Measurements from ENCODE around the gene DYSF.

DYSF gene

DNA sequence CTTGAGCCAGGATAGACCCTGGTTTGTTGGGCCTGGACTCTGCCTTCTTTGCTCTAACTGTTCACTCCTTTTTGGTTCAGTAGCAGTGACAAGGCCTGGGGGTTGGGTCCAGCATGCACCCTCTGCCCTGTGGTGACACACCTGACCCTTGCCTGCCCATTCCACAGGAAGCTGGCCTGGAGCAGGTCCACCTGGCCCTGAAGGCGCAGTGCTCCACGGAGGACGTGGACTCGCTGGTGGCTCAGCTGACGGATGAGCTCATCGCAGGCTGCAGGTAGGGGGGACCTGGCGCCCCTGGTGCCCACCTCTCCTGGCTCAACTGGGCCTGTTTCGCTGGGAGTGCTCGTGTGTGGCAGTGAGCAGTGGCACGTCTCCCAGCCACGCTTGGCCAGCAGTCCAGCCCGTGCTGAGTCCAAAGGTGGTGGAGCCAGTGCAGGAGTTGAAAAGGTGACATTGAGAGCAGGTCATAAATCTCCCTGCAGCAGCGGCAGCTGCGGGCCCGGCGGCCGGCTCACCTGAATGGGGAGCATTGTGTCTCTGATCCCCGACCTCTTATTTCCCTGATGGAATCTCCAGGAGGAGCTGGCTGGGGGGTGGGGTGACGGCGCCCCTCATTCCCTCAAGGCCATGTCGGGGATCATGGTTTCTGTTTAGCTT, 102.6 kb downstream of the DYSF start:
- DNase-seq, result no peak

DNA sequence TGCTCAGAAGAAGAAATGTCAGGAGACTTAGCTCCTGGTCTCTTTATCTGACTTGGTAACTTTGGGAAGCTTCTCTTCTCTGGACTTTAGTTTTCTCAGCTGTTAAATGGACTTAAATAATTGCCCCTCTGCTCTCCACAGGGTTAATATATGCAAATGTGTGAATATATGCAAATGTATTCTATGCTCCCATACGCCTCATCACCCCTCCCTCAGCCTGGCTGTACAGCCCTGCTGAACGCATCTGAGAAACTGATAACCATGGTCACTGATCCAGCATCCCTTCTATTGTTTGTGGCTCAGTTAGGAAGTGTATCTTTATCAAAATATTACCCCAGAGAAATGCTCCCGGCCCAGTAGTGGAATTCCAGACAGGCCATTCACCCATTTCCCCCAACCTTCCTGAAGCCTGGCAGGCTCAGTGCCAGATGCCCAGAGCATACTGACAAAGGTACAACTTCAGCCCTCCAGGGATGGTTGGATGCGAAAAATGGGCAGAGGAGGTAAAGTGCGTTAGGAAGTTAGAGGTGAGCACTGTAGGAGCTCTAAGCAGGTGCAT, 103.4 kb downstream of the DYSF start:
- no peak for DNase-seq

DNA sequence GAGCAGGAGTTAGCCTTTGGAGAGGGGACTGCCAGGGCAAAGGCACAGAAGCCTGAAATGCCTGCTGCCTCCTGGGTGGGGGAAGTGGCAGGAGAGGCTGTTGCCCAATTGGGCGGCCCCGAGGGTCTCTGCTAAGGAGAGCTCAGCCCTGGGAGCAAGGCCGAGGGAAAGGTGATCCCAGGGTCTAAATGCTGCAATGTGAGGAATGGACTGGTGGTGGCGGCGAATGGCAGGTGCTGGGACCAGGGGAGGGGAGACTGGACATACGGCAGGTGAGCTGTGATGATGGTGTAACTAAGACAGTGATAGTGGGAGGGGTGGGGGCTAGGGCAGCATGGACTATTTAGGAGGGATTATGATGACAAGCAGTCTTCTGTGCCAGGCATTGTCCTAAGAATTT, 104.0 kb downstream of the DYSF start:
- DNase-seq, result no peak

DNA sequence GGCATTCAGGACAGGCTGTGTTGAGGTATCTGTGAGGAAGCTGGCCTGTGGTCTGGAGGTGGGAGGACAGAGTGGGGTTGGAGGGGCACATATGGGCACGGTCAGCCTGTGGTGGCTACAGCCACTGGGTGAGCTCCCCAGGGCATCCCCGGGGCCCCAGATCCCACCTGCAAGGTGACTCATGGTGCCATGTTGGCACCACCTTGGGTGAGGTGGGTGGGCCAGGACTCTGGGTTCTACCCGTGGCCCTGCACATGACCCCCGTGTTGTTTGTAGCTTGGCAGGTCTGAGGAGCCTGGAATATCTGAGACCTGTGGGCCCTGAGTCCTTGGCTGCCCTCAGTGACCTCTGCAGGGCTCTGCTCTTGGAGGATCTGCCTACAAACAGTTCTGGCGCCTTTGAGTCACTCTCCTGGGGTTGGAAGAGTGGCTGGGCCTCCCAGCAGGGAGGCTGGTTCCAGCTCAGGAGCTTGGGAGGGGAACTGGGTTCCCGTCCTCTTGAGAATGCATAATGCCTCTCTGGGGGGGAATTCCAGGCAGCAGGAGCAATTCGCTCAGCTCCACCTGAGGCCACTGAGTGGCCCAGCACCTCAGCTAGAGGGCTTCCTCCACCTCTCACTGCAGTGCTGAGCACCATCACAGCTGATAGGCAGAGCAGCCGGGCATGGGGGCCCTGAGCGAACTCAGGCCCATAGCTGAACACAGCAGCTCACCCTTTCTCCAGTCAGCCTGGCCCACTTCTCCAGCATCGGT, 105.1 kb downstream of the DYSF start:
- DNase-seq, result no peak

DNA sequence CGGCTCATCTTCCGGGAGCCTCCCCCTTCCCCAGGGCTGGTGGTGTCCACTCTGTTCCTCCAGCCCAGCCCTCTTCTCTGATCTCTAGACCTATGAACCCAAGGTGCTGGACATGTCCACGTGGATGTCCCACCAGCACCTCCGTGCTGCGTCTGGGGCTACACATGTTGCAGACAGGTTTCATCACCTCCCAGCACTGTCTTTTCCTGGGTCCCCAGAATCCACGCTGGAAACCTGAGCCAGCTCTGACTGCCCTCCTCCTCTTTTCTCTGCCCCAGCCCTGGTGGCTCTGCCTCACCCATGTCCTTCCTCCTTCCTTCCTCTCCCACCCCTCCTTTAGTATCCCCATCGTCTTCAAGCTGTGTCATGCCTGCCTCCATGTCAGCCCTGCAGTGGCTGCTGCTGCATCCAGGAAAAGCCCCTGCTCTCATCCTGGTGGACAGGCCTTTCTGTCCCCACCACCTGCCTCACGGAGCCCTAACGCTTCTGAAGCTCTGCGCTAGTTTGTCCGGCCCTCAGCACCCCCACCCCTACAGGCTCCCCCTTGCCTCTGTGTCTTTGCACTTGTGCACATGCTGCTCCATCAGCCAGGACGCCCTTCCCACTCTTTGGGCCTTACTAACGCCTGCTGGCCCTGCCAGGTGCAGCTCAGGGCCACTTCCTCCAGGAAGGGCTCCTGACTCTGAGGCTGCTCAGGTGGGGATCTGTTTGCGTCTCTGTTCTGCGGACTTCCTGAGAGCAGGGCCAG, 105.9 kb downstream of the DYSF start:
- no peak for DNase-seq

DNA sequence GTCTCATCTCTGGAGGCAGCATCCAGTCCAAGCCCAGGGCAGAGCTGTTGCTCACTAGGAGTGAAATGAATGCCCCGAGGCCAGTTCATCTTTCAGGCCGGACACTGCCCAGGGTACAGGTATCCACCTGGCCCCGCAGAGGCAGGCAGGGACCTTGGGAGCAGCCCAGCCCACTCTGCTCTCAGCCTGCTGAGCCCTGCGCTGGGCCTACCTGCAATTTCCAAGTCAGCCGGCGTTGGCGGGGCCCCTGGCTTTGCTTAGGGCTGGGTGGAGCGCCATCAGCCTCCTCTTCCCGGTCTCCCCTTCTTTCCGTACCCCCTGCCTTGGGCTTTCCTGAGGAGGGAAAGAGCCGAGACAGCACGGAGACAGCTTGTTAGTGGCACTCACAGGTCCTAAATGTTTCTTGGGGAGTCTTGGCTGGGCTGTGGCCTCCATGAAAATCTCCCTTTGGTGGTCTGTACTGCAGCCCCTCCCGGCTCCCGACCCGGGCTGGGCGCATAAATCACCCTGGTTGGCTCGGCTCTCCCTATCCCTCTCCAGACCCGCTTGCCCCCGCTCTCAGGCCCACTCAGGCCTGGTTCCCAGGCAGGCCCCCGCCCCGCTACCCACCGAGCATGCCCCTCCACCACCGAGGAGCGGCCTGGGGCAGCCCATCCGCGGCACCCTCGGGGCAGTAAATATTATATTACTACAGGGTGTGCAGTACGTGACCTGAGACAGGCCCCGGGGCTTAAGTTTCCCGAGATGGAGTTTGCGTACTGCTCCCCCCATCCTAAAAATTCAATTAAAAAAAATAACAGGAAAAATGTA, 106.7 kb downstream of the DYSF start:
- DNase-seq, result no peak

DNA sequence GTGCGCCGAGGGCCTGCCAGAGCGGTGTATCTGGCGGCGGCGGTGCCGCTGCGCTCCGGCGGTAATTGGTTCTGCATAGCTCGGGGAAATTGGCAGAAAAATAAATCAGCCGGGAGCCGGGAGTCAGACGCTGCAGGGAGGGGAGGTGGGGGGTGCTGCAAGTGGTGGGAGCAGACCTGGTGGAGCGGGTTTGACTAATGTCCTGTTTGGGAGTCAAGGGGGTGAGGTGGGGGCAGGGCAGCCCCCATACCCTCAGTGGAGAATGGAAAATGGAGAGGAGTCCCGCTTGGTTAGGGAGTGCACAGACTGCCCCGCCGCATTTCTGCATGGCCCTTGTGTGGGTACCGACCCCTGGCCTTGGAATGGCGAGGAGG, 107.3 kb downstream of the DYSF start:
- no peak for DNase-seq

DNA sequence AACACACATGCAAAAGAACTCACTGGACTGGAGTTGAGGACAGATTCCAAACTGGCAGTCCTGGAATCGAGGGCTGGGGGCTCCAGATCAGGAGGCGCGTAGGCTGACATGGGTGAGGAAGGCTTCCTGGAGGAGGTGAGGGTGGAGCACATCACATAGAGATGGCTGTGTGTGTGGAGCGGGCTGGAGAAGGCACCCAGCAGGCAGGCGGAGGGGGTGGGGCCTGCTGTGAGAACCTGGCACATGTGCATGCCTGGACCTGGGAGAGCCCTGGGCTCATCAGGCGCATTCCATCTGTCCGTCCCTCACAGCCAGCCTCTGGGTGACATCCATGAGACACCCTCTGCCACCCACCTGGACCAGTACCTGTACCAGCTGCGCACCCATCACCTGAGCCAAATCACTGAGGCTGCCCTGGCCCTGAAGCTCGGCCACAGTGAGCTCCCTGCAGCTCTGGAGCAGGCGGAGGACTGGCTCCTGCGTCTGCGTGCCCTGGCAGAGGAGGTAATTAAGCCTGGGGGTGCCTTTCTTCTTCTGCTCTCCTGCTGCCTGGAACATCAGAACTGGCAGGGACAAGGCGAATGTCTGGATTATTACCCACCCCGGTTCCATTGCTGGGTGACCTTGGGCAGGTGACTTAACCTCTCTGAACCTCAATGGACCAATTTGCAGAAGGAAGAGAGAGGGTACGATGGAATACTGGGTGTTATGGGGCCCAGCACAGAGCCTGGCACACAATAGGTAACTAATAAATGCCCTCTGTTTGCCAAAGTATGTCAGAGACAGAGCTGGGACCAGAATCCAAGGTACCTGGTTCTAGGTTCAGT, 108.3 kb downstream of the DYSF start:
- no peak for DNase-seq

DNA sequence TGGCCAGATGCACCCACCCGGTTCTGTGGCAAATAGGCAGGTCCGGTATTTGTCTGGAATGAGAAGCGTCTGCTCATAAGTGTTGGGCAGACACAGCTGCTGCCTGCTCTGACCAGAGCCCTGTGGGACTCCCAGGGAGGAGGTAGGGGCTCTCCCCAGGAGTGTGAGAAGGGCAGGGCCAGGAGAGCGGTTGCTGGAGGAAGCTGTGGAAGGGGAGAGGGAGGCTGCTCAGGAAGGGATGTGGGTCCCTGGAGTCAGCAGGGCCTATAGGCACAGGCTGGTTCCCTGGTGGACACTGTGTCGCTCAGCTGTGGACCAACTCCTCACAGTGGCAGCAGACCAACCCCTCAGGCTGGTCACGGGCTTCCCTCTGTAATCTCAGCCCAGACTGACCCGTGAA, 109.2 kb downstream of the DYSF start:
- DNase-seq, result no peak

DNA sequence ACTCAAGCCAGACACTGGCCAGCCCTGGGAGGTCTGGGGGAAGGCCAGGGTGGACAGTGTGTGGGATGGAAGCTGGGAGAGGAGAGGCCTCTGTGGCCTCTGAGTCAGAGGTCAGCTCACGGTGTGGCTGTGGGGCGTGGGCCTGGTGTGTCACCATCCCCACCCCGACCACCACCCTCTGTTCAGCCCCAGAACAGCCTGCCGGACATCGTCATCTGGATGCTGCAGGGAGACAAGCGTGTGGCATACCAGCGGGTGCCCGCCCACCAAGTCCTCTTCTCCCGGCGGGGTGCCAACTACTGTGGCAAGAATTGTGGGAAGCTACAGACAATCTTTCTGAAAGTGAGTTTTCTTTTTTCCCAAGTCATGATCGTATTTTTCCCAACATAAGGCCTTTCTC, 110.5 kb downstream of the DYSF start:
- DNase-seq, result no peak

DNA sequence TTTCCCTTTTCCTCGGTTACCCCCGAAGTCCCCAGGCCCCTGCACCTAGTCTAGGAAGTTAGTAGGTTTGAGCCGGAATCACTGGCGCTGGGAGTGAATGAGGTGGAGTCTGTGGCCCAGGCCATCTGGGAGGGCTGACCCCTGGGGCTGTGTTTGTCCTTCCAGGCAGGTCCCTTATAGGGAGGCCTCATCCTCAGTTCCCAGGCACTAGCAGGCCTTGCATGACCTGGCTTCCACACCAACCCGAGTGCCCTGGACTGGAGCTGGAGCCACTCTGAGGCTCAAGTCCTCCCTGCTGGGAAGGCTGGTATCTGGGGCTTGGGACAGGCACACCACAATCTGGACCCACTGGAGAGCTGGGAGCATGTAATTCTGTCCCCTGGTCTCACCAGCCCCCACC, 111.0 kb downstream of the DYSF start:
- DNase-seq, result no peak

DNA sequence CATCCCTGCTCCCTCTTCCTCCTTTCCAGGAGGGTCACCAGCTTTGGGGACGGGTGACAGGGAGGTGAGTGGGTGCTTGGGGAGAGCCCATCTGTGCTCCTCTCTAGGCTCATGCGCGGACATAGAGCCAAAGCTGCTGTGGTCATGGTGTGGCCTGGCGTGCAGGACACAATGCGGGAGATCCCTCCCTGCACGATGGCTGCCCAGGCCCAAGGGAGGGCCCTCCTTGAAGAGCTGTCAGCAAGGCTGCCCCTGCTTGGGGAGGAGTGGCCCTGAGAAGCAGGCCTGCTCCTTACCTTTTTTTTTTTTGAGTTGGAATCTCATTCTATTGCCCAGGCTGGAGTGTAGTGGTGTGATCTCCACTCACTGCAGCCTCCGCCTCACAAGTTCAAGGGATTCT, 111.4 kb downstream of the DYSF start:
- DNase-seq, result no peak

DNA sequence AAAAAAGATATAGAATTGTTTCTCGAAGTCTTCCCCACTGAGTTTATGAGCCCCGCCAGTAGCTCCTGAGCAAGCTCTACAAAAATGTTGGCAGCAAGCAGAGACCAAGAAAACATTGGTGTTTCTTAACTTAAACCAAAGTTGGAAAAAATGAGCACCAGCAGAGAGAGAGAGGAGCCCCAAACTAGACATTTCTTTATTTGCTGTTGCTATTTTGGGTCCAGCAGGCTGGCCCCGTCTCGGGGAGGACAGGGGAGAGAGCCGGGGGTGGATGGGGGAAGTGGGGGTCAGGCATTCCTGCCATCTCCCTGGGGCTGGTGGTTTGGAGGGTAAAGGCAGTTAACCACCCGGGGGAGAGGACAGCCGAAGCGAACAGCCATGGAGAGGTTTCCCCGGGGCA, 113.0 kb downstream of the DYSF start:
- no peak for DNase-seq

DNA sequence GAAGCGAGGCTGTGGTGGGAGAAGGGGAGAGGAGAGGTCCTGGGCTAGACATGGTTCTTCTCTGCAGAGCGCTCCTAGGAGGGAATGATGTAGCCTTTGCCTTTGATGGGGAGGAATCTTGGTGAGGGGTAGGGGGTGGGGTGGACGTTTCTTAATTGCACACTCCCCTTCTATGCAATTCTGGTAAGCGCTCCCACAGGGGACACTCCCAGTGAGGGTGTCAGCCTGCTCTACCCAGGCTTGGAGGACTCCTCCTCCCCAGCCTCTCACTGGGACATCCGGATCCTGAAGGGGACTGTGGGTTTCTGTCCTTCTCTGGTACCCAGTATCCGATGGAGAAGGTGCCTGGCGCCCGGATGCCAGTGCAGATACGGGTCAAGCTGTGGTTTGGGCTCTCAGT, 114.3 kb downstream of the DYSF start:
- no peak for DNase-seq

DNA sequence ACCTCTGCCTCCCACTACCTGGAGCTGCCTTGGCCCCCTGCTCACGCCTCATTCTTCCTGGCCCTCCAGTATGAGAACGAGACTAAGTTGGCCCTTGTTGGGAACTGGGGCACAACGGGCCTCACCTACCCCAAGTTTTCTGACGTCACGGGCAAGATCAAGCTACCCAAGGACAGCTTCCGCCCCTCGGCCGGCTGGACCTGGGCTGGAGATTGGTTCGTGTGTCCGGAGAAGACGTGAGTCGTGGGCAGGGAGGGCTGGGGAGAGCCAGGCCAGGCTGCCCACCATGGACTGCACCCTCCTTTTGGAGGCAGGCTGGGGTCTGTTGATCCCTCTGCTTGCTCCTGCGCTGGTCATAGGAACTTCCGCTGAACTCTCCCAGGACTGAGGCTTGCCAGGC, 114.7 kb downstream of the DYSF start:
- DNase-seq, result no peak

DNA sequence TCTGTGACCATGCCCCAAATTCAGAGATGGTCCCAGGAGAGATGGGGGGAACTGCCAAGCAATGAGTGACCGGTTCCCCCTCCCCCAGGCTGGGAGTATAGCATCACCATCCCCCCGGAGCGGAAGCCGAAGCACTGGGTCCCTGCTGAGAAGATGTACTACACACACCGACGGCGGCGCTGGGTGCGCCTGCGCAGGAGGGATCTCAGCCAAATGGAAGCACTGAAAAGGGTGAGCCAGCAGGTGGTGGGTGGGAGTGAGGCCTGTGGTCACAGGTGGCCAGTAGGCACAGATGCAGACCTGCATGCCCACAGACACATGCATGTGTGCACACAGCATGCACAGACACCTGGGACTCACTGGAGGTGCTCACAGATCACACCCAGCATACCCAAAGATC, 117.2 kb downstream of the DYSF start:
- DNase-seq, result no peak

DNA sequence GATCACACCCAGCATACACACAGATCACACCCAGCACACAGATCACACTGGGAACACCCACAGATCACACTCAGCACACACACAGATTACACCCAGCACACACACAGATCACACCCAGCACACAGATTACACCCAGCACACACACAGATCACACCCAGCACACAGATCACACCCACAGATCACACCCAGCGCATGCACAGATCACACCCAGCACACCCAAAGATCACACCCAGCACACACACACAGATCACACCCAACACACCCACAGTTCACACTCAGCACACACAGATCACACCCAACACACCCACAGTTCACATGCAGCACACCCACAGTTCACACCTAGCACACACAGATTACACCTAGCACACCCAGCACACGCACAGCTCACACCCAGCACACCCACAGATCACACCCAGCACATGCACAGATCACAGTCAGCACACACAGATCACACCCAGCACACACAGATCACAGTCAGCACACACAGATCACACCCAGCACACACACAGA, 117.6 kb downstream of the DYSF start:
- no peak for DNase-seq

DNA sequence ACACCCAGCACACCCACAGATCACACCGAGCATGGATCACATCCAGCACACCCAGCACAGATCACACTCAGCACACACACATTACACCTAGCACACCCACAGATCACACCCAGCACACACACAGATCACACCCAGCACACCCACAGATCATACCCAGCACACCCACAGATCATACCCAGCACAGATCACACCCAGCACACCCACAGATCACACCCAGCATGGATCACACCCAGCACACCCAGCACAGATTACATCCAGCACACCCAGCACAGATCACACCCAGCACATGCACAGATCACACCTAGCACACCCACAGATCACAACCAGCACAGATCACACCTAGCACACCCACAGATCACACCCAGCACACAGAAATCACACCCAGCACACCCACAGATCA, 118.6 kb downstream of the DYSF start:
- DNase-seq, result no peak

DNA sequence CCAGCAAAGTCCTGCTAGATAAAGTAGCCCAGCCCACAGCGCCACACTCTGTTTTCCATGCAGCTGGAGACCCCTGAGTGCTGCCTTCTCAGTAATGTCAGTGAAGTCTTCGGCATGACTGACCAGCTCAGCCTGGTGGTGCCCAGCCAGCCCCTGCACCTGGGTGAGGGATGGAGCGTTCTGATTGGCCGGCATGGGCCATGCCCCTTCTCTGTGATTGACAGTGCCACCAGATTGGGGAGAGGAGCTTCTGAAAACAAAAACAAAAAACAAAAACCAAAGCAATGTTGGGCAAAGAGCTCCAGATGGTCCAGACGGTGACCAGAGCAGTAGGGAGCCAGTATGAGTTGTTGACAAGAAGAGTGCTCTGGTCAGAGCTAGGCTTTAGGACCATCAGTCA, 122.6 kb downstream of the DYSF start:
- DNase-seq, result no peak

DNA sequence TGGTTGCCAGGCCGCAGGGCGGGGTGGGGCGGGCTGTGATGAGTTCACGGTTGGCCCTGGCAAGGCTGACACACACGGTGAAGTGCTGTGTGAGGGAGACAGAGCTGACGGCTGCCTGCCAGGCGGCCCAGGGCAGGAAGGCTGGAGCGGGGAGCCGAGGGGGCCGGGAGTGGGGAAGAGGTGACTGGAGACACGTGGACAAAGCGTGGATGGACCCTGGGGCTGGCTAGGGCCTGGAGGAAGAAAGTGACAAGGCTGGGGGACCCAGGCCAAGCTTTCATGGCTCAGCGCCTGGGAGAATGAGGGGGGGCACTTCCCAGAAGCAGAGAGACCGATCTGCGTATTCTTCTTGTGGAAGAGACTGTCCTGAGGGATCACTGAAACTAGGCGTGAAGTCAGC, 123.2 kb downstream of the DYSF start:
- DNase-seq, result no peak

DNA sequence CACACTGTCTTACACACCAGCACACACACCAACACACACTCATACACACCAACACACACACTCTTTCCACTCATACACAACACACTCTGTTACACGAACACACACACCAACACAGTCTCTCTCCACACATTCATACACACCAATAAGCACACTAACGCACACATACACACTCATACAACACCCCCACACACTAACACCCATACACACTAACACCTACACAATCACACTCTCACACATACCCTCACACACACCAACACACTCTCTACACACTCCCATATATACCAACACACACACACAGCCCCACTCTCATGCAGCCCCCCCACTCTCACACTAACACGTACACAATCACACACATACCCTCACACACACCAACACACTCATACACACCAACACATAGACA, 123.8 kb downstream of the DYSF start:
- no peak for DNase-seq

DNA sequence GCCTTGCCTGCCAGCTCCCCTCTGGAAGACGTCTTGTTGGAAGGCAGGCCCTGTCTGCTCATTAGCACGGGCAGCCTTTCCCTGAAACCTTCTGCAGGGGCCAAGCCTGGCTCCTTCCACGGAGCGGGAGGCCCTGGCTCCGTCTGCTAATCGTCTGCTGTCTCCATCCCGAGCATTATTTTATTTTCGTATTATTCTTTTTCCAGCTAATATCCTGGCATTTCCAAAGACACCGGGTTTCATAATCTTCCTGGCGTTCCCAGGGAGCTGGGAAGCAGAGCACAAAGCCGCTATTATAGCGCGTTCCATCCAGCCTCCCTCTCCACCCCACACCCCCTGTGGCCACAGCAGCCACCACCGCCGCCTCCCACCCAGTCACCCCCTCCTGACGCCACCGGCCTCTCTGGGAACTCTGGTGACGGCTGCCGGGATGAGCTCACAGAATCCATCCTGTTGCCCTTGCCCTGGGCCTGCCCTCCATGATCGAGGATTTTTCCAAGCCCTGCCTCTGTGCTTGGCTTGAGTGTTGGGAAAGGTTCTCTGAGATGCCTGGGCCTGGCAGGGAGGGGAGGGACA, 125.5 kb downstream of the DYSF start:
- DNase-seq, result no peak
